ENCODE data around the gene TBC1D10A. TPM values are rescaled to one million over a fixed set of nuclear protein-coding genes. Genes with fewer than 3 reads are reported as not detected.

Gene TBC1D10A
- total and polyA plus RNA-seq, 2 experiments from 2014 or later = 3.3 to 8.8 TPM

DNA sequence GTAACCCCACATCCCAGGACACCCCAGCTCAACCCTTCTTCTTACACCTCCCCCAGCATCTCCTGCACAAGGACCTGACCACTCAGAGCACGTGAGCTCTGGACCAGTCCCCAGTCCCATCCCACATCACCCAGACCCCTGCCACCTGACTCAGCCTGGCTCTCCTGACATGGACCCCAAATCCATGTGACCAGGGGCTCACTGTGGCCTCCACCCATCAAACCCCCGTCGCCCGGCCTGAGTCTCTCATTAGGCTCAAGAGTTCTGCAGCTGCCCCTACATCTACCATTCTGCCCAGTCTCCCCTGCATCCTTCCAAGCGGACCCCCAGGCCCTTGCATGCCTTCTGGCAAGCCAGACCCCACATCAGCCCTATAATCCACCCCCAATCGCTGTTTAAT lies 78.3 kb downstream of the TBC1D10A start:
- ATAC-seq (no peak), DNase-seq (ENCODE audit: low spot score) (no peak)
- Histone ChIP-seq H3K4me1 (ENCODE audit: insufficient read depth) (peaks cover 18% of the 10 kb centered on the region), H3K36me3 (ENCODE audit: insufficient read depth) (no peaks in the 10 kb centered on the region), H3K27ac (ENCODE audit: low read depth) (no peak overlapping the region), H3K4me3 (no peak overlapping the region), H4K20me1 (replicated peaks; ENCODE audit: insufficient read depth) (no peaks in the 10 kb centered on the region), H3K9me2 (ENCODE audit: insufficient read depth) (no peaks in the 10 kb centered on the region), H3K27me3 (ENCODE audit: insufficient read depth) (no peaks in the 10 kb centered on the region), H3K4me2 (no peak overlapping the region), H3K79me2 (replicated peaks; ENCODE audit: insufficient read depth) (no peaks in the 10 kb centered on the region), H2AFZ (no peak overlapping the region), H3F3A (replicated peaks; ENCODE audit: low read depth) (no peaks in the 10 kb centered on the region)
- H3K4me3 Mint-ChIP-seq = no peak overlapping the region
- TF ChIP-seq, protein P1, sequence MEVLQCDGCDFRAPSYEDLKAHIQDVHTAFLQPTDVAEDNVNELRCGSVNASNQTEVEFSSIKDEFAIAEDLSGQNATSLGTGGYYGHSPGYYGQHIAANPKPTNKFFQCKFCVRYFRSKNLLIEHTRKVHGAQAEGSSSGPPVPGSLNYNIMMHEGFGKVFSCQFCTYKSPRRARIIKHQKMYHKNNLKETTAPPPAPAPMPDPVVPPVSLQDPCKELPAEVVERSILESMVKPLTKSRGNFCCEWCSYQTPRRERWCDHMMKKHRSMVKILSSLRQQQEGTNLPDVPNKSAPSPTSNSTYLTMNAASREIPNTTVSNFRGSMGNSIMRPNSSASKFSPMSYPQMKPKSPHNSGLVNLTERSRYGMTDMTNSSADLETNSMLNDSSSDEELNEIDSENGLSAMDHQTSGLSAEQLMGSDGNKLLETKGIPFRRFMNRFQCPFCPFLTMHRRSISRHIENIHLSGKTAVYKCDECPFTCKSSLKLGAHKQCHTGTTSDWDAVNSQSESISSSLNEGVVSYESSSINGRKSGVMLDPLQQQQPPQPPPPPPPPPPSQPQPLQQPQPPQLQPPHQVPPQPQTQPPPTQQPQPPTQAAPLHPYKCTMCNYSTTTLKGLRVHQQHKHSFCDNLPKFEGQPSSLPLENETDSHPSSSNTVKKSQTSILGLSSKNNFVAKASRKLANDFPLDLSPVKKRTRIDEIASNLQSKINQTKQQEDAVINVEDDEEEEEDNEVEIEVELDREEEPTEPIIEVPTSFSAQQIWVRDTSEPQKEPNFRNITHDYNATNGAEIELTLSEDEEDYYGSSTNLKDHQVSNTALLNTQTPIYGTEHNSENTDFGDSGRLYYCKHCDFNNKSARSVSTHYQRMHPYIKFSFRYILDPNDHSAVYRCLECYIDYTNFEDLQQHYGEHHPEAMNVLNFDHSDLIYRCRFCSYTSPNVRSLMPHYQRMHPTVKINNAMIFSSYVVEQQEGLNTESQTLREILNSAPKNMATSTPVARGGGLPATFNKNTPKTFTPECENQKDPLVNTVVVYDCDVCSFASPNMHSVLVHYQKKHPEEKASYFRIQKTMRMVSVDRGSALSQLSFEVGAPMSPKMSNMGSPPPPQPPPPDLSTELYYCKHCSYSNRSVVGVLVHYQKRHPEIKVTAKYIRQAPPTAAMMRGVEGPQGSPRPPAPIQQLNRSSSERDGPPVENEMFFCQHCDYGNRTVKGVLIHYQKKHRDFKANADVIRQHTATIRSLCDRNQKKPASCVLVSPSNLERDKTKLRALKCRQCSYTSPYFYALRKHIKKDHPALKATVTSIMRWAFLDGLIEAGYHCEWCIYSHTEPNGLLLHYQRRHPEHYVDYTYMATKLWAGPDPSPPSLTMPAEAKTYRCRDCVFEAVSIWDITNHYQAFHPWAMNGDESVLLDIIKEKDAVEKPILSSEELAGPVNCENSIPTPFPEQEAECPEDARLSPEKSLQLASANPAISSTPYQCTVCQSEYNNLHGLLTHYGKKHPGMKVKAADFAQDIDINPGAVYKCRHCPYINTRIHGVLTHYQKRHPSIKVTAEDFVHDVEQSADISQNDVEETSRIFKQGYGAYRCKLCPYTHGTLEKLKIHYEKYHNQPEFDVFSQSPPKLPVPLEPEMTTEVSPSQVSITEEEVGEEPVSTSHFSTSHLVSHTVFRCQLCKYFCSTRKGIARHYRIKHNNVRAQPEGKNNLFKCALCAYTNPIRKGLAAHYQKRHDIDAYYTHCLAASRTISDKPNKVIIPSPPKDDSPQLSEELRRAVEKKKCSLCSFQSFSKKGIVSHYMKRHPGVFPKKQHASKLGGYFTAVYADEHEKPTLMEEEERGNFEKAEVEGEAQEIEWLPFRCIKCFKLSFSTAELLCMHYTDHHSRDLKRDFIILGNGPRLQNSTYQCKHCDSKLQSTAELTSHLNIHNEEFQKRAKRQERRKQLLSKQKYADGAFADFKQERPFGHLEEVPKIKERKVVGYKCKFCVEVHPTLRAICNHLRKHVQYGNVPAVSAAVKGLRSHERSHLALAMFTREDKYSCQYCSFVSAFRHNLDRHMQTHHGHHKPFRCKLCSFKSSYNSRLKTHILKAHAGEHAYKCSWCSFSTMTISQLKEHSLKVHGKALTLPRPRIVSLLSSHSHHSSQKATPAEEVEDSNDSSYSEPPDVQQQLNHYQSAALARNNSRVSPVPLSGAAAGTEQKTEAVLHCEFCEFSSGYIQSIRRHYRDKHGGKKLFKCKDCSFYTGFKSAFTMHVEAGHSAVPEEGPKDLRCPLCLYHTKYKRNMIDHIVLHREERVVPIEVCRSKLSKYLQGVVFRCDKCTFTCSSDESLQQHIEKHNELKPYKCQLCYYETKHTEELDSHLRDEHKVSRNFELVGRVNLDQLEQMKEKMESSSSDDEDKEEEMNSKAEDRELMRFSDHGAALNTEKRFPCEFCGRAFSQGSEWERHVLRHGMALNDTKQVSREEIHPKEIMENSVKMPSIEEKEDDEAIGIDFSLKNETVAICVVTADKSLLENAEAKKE (CRISPR knock-in tag; IDR thresholded peaks at IDR 0.05) = no peak
- TF ChIP-seq, protein P2, sequence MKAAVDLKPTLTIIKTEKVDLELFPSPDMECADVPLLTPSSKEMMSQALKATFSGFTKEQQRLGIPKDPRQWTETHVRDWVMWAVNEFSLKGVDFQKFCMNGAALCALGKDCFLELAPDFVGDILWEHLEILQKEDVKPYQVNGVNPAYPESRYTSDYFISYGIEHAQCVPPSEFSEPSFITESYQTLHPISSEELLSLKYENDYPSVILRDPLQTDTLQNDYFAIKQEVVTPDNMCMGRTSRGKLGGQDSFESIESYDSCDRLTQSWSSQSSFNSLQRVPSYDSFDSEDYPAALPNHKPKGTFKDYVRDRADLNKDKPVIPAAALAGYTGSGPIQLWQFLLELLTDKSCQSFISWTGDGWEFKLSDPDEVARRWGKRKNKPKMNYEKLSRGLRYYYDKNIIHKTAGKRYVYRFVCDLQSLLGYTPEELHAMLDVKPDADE (IDR thresholded peaks at IDR 0.05) = no peak
- TF ChIP-seq NANOG (IDR thresholded peaks at IDR 0.05; ENCODE audit: borderline replicate concordance) = no peak
- no peak for TF ChIP-seq JUNB (IDR thresholded peaks at IDR 0.05; ENCODE audit: unreplicated experiment)
- peaks cover 10% of the 10 kb centered on the region for H3K36me3 Mint-ChIP-seq (ENCODE audit: low read depth)
- H3K27me3 Mint-ChIP-seq (ENCODE audit: insufficient read depth, low read depth, poor library complexity) = peaks cover 12% of the 10 kb centered on the region
- H3K27ac Mint-ChIP-seq = no peak overlapping the region
- peaks cover 41% of the 10 kb centered on the region for H3K4me1 Mint-ChIP-seq
- H3K9me3 Mint-ChIP-seq = no peaks in the 10 kb centered on the region

DNA sequence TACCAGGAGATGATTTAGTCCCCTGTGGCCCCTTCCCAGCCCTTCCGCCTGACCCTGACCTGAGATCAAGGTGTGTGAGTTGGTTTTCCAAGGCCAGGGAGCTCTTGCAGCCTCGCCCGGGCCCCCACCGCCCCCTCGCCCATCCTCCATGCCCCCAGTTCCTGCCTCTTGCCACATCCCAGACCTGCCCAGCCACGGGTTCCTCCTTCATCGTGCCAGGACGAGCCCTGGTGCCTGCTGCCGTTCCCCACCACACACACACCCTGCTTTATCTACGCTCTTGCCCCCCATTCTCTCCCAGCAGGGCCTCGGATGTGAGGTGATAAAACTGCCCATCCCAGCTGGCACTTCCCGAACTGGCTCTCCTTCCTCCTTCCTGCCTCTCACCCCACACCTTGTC lies 78.8 kb downstream of the TBC1D10A start:
- no peaks in the 10 kb centered on the region for H3F3A ChIP-seq (replicated peaks; ENCODE audit: low read depth)
- no peaks in the 10 kb centered on the region for H3K36me3 ChIP-seq (ENCODE audit: insufficient read depth)
- H3K9me2 ChIP-seq (ENCODE audit: insufficient read depth) = no peaks in the 10 kb centered on the region
- H3K4me3 ChIP-seq = no peak overlapping the region
- Mint-ChIP-seq H3K4me1 (peaks cover 39% of the 10 kb centered on the region), H3K36me3 (ENCODE audit: low read depth) (peaks cover 15% of the 10 kb centered on the region), H3K27me3 (ENCODE audit: insufficient read depth, low read depth, poor library complexity) (peaks cover 12% of the 10 kb centered on the region), H3K27ac (no peak overlapping the region), H3K4me3 (no peak overlapping the region), H3K9me3 (no peaks in the 10 kb centered on the region)
- no peak overlapping the region for H3K4me2 ChIP-seq
- H3K27ac ChIP-seq (ENCODE audit: low read depth) = no peak overlapping the region
- H2AFZ ChIP-seq = no peak overlapping the region
- no peaks in the 10 kb centered on the region for H4K20me1 ChIP-seq (replicated peaks; ENCODE audit: insufficient read depth)
- H3K4me1 ChIP-seq (ENCODE audit: insufficient read depth) = peaks cover 17% of the 10 kb centered on the region
- DNase-seq (ENCODE audit: low spot score) (no peak), ATAC-seq (no peak)
- no peaks in the 10 kb centered on the region for H3K79me2 ChIP-seq (replicated peaks; ENCODE audit: insufficient read depth)
- H3K27me3 ChIP-seq (ENCODE audit: insufficient read depth) = no peaks in the 10 kb centered on the region
- TF ChIP-seq, protein P2 (IDR thresholded peaks at IDR 0.05) = no peak
- TF ChIP-seq, protein P3, sequence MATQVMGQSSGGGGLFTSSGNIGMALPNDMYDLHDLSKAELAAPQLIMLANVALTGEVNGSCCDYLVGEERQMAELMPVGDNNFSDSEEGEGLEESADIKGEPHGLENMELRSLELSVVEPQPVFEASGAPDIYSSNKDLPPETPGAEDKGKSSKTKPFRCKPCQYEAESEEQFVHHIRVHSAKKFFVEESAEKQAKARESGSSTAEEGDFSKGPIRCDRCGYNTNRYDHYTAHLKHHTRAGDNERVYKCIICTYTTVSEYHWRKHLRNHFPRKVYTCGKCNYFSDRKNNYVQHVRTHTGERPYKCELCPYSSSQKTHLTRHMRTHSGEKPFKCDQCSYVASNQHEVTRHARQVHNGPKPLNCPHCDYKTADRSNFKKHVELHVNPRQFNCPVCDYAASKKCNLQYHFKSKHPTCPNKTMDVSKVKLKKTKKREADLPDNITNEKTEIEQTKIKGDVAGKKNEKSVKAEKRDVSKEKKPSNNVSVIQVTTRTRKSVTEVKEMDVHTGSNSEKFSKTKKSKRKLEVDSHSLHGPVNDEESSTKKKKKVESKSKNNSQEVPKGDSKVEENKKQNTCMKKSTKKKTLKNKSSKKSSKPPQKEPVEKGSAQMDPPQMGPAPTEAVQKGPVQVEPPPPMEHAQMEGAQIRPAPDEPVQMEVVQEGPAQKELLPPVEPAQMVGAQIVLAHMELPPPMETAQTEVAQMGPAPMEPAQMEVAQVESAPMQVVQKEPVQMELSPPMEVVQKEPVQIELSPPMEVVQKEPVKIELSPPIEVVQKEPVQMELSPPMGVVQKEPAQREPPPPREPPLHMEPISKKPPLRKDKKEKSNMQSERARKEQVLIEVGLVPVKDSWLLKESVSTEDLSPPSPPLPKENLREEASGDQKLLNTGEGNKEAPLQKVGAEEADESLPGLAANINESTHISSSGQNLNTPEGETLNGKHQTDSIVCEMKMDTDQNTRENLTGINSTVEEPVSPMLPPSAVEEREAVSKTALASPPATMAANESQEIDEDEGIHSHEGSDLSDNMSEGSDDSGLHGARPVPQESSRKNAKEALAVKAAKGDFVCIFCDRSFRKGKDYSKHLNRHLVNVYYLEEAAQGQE (IDR thresholded peaks at IDR 0.05; ENCODE audit: unreplicated experiment) = no peak
